Measurements from ENCODE around the gene GATAD1. TPM values are rescaled to one million over a fixed set of nuclear protein-coding genes. Genes with fewer than 3 reads are reported as not detected.
"Not testable (repeated sequence)": the region's sequence is repeated elsewhere in the genome, so short reads cannot be mapped to it uniquely, and the experiment has no call there.

Gene GATAD1
- total and polyA plus RNA-seq, 5 donors from 2014 or later = 5.9 to 17.8 (median 7.2) TPM

DNA sequence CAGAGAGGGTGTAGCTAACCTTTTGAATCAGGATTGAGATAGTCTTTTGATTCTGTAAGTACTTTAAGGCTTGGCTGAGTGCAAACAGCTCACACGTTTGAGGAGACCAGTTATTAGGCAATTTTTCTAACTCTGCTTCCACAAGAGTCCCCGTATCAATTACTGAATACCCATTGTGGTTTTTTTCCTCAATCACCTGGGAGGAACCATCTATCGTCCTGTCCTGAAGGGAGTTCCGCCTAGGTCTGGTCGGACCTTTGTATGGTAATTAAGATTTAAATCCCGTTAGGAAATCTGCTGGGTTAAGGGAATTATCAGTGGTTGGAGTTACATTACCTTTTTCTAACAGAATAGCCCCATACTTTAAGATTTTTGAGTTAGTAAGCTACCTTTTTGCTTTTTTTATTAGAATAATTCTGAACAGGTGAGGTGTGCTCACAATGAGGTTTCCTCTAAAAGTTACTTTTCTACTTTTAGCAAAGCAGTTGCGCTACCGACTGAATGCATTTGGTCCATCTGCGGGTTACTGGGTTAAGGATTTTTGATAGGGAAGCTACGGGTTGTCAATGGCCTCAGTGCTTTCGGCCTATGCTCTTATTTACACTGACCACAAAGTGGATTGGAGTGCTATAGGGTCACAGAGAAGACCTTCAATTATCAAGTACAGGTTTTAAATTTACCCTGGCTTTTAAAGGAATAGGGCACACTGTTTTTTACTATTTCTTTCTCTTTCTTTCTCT, 28.7 kb downstream of the GATAD1 start:
- H3K4me3 Mint-ChIP-seq; H3K27me3 ChIP-seq (ENCODE audit: control insufficient read depth, insufficient read depth, low read length); H3K27ac Mint-ChIP-seq; H3K9me3 ChIP-seq (ENCODE audit: control insufficient read depth in 2 of 2, low read length in 2 of 2); H3K27me3 Mint-ChIP-seq; H3K27ac ChIP-seq (ENCODE audit: insufficient read depth, low read length, poor library complexity, severe bottlenecking); H3K36me3 ChIP-seq (ENCODE audit: control insufficient read depth, insufficient read depth, low read length); H3K4me1 Mint-ChIP-seq; DNase-seq; ATAC-seq (ENCODE audit: low read depth in 2 of 2); H3K9me3 Mint-ChIP-seq; H3K4me1 ChIP-seq (ENCODE audit: control insufficient read depth, insufficient read depth, low read length, poor library complexity, severe bottlenecking); H3K4me3 ChIP-seq (ENCODE audit: low read depth, low read length); H3K36me3 Mint-ChIP-seq: not testable (repeated sequence)

DNA sequence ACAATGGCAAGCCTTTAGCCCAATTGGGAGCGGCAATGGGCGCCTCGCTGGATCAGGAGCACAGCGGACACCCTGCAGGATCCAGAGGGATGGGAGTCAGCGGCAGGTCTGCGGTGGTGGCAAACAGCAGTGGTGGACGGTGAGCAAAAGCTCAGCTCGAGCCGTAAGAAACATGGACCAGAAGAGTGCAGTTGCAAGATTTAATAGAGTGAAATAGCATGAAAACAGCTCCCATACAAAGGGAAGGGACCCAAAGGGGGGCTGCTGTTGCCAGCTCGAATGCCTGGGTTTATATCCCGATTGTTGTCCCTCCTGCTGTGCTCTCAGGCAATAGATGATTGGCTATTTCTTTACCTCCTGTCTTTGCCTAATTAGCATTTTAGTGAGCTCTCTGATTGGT, 30.4 kb downstream of the GATAD1 start, which contains the start of gene ERVW-1:
ERVW-1 (minus strand) TSS at position 266 of the 400 bp plus-strand sequence. CDS start 7,565 bp downstream, outside the sequence.
- H3K9me3 Mint-ChIP-seq; H3K27ac ChIP-seq (ENCODE audit: insufficient read depth, low read length, poor library complexity, severe bottlenecking); DNase-seq; H3K9me3 ChIP-seq (ENCODE audit: control insufficient read depth in 2 of 2, low read length in 2 of 2); H3K4me3 ChIP-seq (ENCODE audit: low read depth, low read length); H3K4me1 ChIP-seq (ENCODE audit: control insufficient read depth, insufficient read depth, low read length, poor library complexity, severe bottlenecking); H3K36me3 ChIP-seq (ENCODE audit: control insufficient read depth, insufficient read depth, low read length); H3K27me3 Mint-ChIP-seq; H3K4me3 Mint-ChIP-seq; H3K27me3 ChIP-seq (ENCODE audit: control insufficient read depth, insufficient read depth, low read length); ATAC-seq (ENCODE audit: low read depth in 2 of 2); H3K36me3 Mint-ChIP-seq; H3K4me1 Mint-ChIP-seq: not testable (repeated sequence)
- H3K27ac Mint-ChIP-seq = peak within 1 kb of the TSS in 1 of 3 donors; percentile 21

DNA sequence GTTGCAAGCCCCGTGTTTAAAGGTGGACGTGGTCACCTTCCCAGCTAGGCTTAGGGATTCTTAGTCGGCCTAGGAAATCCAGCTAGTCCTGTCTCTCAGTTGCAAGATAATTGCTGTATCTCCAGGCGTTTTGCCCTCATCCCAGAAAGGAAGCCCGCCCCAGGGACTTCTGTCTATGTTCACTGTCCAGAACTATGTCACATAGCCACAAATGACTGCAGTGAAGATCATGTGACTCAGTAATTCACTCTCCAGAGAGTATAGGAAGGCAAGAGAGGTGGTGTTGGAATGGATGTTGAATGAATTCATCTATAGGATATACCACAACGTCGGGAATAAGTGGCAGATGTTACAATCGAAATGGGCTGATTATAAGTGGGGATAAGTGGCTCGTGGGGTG, 30.8 kb downstream of the GATAD1 start:
- H3K4me1 Mint-ChIP-seq = no peaks in the 10 kb centered on the region
- H3K9me3 ChIP-seq (ENCODE audit: control insufficient read depth in 2 of 2, low read length in 2 of 2) = no peaks in the 10 kb centered on the region
- H3K9me3 Mint-ChIP-seq = no peaks in the 10 kb centered on the region
- H3K4me1 ChIP-seq (ENCODE audit: control insufficient read depth, insufficient read depth, low read length, poor library complexity, severe bottlenecking) = no peaks in the 10 kb centered on the region
- ATAC-seq (ENCODE audit: low read depth in 2 of 2) = no peak
- H3K36me3 Mint-ChIP-seq = peaks cover 4% of the 10 kb centered on the region
- no peak overlapping the region for H3K4me3 Mint-ChIP-seq
- no peaks in the 10 kb centered on the region for H3K27me3 Mint-ChIP-seq
- no peak overlapping the region for H3K4me3 ChIP-seq (ENCODE audit: low read depth, low read length)
- no peak overlapping the region for H3K27ac ChIP-seq (ENCODE audit: insufficient read depth, low read length, poor library complexity, severe bottlenecking)
- H3K27me3 ChIP-seq (ENCODE audit: control insufficient read depth, insufficient read depth, low read length) = no peaks in the 10 kb centered on the region
- H3K36me3 ChIP-seq (ENCODE audit: control insufficient read depth, insufficient read depth, low read length) = no peaks in the 10 kb centered on the region
- no peak for DNase-seq
- no peak overlapping the region for H3K27ac Mint-ChIP-seq

DNA sequence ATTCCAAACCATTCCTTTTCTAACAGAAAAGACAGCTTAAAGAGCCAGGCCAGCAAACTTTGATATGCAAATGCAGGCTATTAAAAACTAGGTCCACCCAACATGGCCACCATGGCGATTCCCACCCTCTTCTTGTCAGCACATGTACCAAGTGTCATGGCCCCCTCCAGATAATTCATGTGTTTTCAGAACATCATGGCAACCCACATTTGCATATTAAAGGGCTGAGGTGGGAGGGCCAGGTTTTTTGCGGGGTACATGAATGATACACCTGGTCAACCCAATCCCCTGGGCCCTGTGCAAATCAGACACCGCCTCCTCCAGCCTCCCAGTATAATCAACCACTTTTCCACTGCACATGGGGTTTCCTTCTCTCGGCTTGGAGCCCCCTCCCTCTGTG, 31.4 kb downstream of the GATAD1 start:
- H3K4me3 Mint-ChIP-seq = no peak overlapping the region
- Histone ChIP-seq H3K9me3 (ENCODE audit: control insufficient read depth in 2 of 2, low read length in 2 of 2) (no peaks in the 10 kb centered on the region), H3K36me3 (ENCODE audit: control insufficient read depth, insufficient read depth, low read length) (no peaks in the 10 kb centered on the region), H3K4me3 (ENCODE audit: low read depth, low read length) (no peak overlapping the region), H3K27ac (ENCODE audit: insufficient read depth, low read length, poor library complexity, severe bottlenecking) (no peak overlapping the region), H3K27me3 (ENCODE audit: control insufficient read depth, insufficient read depth, low read length) (no peaks in the 10 kb centered on the region), H3K4me1 (ENCODE audit: control insufficient read depth, insufficient read depth, low read length, poor library complexity, severe bottlenecking) (no peaks in the 10 kb centered on the region)
- no peak overlapping the region for H3K27ac Mint-ChIP-seq
- H3K9me3 Mint-ChIP-seq = no peaks in the 10 kb centered on the region
- ATAC-seq (ENCODE audit: low read depth in 2 of 2) = no peak
- no peaks in the 10 kb centered on the region for H3K4me1 Mint-ChIP-seq
- DNase-seq = no peak
- no peaks in the 10 kb centered on the region for H3K27me3 Mint-ChIP-seq
- peaks cover 4% of the 10 kb centered on the region for H3K36me3 Mint-ChIP-seq

DNA sequence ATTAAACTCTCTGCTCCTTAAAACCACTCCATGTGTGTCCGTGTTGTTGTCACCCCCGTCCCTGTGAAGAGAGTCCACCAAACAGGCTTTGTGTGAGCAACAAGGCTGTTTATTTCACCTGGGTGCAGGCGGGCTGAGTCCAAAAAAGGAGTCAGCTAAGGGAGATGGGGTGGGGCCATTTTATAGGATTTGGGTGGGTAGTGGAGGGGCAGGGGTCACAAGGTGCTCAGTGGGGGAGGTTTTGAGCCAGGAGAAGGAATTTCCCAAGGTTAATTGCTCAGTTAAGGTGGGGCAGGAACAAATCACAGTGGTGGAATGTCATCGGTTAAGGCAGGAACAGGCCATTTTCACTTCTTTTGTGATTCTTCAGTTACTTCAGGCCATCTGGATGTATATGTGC, 31.9 kb downstream of the GATAD1 start:
- not testable (repeated sequence) for H3K36me3 ChIP-seq (ENCODE audit: control insufficient read depth, insufficient read depth, low read length); DNase-seq; H3K9me3 ChIP-seq (ENCODE audit: control insufficient read depth in 2 of 2, low read length in 2 of 2); H3K4me3 ChIP-seq (ENCODE audit: low read depth, low read length); H3K27me3 ChIP-seq (ENCODE audit: control insufficient read depth, insufficient read depth, low read length); H3K9me3 Mint-ChIP-seq; H3K36me3 Mint-ChIP-seq; H3K4me1 Mint-ChIP-seq; H3K27ac Mint-ChIP-seq; H3K4me1 ChIP-seq (ENCODE audit: control insufficient read depth, insufficient read depth, low read length, poor library complexity, severe bottlenecking); H3K27ac ChIP-seq (ENCODE audit: insufficient read depth, low read length, poor library complexity, severe bottlenecking); H3K27me3 Mint-ChIP-seq; ATAC-seq (ENCODE audit: low read depth in 2 of 2); H3K4me3 Mint-ChIP-seq

DNA sequence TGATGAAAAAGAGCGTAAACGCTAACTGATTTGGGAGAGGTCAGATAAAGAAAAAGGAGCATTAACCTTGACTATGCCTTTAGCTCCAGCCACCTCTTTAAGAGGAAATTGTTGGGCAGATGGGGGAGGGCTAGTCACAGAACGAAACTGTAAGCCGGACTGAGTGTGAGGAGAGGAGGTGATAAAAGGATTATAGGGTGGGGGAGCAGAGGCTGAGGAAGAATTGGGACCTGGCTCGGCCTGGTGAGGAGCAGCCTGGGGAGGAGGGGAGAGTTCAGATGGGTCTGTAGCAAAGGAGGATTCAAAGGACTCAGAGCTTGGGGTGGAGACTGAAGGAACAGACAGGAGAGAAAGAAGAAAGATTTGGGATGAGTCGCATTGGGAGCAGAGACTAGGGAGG, 36.3 kb downstream of the GATAD1 start:
- not testable (repeated sequence) for H3K9me3 Mint-ChIP-seq; H3K4me1 Mint-ChIP-seq; H3K4me3 Mint-ChIP-seq; H3K27ac Mint-ChIP-seq; ATAC-seq (ENCODE audit: low read depth in 2 of 2); DNase-seq; H3K27me3 Mint-ChIP-seq; H3K27ac ChIP-seq (ENCODE audit: insufficient read depth, low read length, poor library complexity, severe bottlenecking); H3K4me3 ChIP-seq (ENCODE audit: low read depth, low read length); H3K4me1 ChIP-seq (ENCODE audit: control insufficient read depth, insufficient read depth, low read length, poor library complexity, severe bottlenecking); H3K9me3 ChIP-seq (ENCODE audit: control insufficient read depth in 2 of 2, low read length in 2 of 2); H3K27me3 ChIP-seq (ENCODE audit: control insufficient read depth, insufficient read depth, low read length)
- H3K36me3 Mint-ChIP-seq = peaks cover 14% of the 10 kb centered on the region
- peaks cover 29% of the 10 kb centered on the region for H3K36me3 ChIP-seq (ENCODE audit: control insufficient read depth, insufficient read depth, low read length)

DNA sequence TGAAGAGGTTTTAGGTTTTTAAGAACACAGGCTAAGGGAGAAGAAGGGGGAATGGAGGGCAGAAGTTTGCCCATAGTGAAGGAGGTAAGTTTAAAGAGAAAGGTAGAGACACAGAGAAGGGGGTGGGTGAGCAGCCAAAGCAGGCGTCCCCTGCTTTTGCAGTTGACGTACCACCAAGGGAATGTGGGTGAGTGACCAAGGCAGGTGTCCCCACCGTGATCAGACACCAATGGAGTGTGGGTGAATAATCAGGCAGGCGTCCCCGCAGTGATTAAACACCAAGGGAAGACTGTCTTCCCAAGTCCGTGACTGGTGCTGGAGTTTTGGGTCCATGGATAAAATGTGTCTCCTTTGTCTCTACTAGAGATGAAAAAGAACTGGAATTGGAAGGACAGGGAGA, 36.9 kb downstream of the GATAD1 start:
- not testable (repeated sequence) for H3K27ac ChIP-seq (ENCODE audit: insufficient read depth, low read length, poor library complexity, severe bottlenecking); ATAC-seq (ENCODE audit: low read depth in 2 of 2); H3K4me1 Mint-ChIP-seq; H3K27me3 ChIP-seq (ENCODE audit: control insufficient read depth, insufficient read depth, low read length); H3K9me3 Mint-ChIP-seq; H3K27me3 Mint-ChIP-seq; H3K4me1 ChIP-seq (ENCODE audit: control insufficient read depth, insufficient read depth, low read length, poor library complexity, severe bottlenecking); H3K9me3 ChIP-seq (ENCODE audit: control insufficient read depth in 2 of 2, low read length in 2 of 2); DNase-seq; H3K4me3 Mint-ChIP-seq; H3K27ac Mint-ChIP-seq; H3K4me3 ChIP-seq (ENCODE audit: low read depth, low read length)
- peaks cover 14% of the 10 kb centered on the region for H3K36me3 Mint-ChIP-seq
- H3K36me3 ChIP-seq (ENCODE audit: control insufficient read depth, insufficient read depth, low read length) = peaks cover 33% of the 10 kb centered on the region

DNA sequence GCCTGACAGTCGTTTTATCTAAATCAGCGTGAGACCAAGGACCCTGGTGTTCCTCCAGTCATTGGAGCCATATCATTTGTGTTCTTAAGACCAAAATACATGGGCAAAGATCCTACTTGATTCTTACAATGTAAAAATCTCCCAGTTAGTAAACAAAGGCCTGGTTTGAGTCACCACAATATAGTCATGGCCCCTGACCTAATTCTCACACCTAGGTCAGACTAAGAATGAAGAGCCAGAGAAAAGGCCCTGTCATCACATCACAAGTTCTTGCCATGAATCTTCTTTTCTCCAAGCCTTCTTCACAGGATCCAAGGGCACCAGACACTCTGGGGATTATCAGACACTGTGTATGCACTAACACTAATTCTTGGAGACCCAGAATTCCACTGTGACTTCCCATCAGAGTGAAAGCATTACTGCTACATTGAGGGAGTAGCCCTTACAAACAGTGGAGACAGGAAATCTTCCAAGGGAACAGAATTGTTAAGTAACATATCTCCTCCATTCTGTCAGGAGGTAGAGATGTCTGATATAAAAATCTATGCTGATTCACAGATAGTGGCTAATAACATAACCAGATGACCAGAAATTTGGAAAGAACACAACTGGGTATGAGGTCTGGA, 38.1 kb downstream of the GATAD1 start:
- no peak for ATAC-seq (ENCODE audit: low read depth in 2 of 2)

More for the DNA sequence above, 38.1 kb downstream of the GATAD1 start:
- Histone ChIP-seq H3K4me3 (ENCODE audit: low read depth, low read length) (no peak overlapping the region), H3K27ac (ENCODE audit: insufficient read depth, low read length, poor library complexity, severe bottlenecking) (no peak overlapping the region), H3K36me3 (ENCODE audit: control insufficient read depth, insufficient read depth, low read length) (peaks cover 44% of the 10 kb centered on the region), H3K4me1 (ENCODE audit: control insufficient read depth, insufficient read depth, low read length, poor library complexity, severe bottlenecking) (no peaks in the 10 kb centered on the region), H3K9me3 (ENCODE audit: control insufficient read depth in 2 of 2, low read length in 2 of 2) (no peaks in the 10 kb centered on the region), H3K27me3 (ENCODE audit: control insufficient read depth, insufficient read depth, low read length) (no peaks in the 10 kb centered on the region)
- no peaks in the 10 kb centered on the region for H3K27me3 Mint-ChIP-seq
- H3K36me3 Mint-ChIP-seq = peaks cover 17% of the 10 kb centered on the region
- H3K4me1 Mint-ChIP-seq = no peaks in the 10 kb centered on the region
- H3K9me3 Mint-ChIP-seq = no peaks in the 10 kb centered on the region
- H3K27ac Mint-ChIP-seq = no peak overlapping the region
- DNase-seq = no peak
- H3K4me3 Mint-ChIP-seq = no peak overlapping the region

Data from CD4-positive, CD25-positive, alpha-beta regulatory T cell (primary cell).